GM18867 (cell line): ENCODE results near the gene WDR76.

ENCODE experiments used
- ATAC-seq: cut with Tn5 transposase; IDR thresholded peaks from one replicate; pipeline ENCODE4 v1.9.1; 2021; ENCODE audit warnings: mild to moderate bottlenecking, moderate library complexity; ENCODE audit not compliant: unreplicated experiment

WDR76 gene

DNA sequence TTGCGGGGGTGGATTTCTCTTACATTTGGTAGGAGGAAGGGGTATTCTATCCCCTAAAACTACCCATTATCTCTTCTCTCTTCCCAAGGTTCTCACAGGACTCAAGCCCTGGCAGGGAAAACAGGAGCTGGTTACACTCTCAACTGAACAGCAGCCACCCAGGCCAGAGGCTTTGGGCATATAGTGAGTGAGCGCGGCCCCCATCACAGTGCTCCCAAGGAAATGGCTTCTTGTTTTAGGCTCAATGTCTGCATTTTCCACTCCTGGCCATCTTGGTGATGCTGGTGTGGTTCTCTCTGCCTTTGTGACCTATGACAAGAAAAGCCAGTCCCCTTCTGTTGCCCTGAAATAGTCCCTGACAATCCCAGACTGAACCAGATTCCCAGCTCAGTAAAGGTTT lies 50.1 kb downstream of the WDR76 start:
- ATAC-seq, result no peak

DNA sequence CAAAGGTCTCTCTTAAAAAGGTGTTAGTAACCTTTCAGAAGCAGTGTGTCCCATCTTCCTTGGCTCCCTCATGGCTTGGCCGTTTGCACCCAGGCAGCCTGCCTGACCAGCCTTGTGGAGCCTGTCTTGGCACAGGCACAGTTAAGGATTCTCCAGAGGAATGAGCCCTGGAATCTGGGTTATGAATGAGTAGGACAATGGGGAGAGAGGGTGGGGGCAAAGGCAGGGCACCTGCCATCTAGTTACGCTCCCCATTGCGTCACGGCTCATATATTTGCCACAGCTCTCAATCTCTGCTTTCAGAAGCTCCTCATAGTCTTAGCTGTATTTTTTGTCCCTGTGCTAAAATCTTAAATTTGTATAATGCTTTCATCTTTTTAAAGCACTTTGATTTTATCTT lies 50.6 kb downstream of the WDR76 start:
- ATAC-seq, result no peak

DNA sequence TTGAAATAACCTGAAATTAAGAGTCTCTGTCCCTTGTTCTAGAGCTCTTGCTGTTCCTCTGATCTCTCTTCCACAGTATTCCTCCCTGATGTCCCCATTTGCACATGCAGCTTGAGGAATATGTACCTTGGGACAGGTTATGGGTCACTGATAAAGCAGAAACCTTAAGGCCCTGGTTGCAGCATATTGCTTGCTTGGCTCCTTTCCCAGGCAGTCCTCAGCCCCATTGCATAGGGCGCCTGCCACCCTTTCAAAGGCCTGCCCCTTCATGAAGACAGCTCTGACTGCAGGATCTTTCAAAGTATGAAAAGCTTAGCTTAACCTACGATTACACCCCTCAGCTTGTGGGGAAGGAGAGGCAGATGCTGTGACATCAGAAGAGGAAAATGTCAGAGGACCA lies 51.6 kb downstream of the WDR76 start:
- no peak for ATAC-seq

DNA sequence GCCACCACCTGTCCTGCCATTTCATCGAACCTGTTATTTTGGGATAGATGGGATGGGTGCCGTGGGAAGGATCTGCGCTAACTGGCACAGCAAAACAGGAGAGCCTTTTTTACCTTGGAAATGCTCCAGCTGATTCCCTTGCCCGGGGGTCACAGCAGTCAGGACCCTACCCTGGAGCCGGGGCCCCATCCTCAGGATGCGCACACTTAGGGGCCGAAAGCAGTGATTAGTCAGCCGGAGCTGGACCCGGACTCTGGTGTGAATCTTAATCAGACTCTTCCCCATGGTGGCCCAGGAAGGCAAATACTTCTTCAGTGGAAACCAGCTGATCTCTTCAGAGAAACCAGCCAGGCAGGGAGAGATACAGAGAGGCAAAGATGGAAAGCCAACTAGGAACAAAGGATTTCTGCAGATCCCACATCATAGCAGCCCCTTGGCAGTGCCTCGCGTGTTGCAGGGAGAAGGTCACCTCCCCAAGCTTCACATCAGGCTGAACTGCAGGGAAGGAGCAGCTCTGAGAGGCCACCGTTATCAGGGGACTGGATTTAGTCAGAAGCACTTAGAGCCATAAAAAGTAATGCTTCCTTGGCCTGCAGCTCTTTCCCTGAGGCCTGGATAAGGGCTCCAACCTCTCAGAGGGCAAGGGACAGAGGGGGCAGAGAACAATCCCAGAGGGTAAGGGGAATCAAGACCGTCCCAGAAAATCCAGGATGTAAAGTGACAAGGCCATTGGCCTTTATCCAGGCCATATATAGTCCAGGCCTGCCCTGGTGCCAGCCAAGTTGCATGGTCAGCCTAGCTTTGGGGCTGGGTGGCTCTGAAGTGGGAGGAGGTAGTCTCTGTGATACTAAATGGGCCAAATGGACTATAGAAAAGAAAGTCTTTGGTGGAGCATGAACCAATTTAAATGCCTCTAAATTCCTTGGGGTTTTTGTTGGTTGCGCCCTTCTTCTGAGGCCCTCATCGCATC lies 52.9 kb downstream of the WDR76 start:
- no peak for ATAC-seq

DNA sequence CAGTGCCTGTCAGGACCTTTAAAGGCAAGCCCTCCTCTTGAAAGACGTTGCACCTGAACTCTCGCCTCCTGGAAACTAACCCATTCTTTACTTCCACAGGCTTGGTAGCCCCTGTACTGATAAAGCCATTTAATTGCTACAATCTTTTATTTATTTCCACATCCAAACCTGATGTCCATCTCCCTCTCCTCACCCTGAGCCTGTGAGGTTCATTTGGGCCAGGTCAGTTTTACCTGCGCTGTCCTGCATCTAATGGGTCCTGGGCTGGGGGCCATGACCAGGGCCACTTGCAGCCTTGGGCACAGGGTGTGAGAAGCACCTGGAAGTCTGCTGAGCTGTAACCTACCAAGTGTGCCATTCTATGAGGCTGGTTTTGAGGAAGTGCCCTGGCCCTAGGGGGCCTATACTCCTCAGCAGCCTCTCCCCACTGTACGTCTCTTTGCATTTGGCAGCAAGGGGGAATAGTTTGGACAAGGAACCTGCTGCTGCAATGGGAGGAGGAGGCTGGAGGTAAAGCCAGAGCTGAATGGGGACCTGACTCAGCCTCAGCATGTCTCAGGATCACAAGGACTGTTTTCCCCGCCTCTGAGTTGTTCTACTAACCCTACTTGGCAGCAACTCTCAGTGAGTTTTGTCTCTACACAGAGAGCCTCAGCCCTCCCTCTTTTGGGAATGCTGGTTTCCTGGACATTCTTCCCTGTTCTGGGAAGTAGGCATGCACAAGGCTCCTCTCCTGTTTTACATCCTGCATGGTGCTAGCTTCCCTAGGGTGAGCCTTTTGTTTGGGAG lies 53.8 kb downstream of the WDR76 start:
- no peak for ATAC-seq

DNA sequence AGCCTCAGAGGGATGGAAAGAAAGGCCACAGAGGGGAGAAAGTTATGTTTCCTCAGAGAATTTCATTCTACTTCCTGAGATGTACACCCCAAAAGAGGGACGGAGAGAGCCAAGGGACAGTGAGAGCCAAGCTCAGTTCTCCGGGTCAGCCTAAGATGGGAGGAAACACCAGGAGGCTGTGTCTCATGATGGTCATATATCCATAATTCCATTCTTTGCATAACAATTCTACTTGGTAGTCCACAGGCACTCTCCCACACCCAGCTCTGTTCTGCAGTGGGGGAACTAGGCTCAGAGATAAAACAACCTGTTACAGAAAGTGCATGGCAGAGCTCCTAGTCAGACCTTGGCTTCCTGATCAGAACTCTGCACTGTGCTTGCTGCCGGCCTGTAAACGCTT lies 54.4 kb downstream of the WDR76 start:
- no peak for ATAC-seq

DNA sequence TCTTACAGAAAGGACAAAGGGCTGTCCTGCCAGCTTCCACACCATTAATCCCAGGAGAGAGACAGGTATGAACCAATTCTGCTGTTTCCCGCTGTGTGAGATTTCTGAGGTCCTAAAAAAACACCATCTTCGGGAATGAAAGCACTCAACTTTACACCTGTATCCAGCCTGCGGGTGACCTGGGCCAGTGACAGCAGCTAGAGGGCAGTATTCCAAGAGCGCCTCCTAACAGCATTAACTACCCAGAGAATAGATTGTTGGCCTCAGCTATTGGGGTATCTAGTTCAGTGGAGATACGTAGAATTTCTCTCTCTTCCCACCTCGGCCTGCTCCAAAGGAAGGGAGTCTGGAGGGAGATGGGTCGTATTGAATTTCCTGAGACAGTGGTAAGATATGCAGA lies 55.1 kb downstream of the WDR76 start:
- ATAC-seq, result no peak

DNA sequence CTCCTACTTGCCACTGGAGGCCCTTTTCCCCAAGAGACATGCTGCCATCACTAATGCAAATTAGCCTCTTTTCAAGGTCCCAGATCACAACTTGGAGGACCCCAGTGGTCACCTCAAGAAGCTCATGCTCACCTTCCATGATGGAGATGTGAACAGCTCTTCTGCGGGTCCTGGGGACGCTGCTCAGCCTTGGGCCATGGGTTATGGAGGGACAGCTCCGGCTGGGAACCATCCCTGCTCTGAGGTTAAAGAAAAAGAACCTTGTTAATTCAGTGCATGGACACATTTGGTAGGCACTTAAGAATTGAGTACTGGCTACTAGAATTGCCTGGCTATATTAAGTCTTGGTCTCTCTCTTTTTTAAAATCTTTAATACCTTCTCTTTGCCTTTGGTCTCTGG lies 56.8 kb downstream of the WDR76 start:
- ATAC-seq, result no peak

DNA sequence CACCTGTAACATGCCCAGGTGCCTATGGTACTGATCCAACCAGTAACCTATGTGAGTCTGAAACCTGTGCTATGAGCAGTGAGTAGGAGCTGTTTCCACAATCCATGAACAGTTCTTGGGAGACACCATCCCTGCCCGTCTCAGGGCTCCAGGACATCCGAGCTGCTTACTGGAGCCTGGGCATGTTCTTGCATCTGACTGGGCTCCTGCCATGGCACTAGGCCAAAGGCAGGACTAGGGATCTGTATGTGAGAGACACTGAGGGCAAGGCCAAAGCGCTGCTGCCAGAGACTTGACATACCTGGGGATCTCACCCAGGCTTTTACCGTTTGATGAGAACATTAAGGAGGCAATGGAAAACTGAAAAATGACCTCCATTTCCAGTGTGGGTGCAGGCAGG lies 59.8 kb downstream of the WDR76 start:
- no peak for ATAC-seq

DNA sequence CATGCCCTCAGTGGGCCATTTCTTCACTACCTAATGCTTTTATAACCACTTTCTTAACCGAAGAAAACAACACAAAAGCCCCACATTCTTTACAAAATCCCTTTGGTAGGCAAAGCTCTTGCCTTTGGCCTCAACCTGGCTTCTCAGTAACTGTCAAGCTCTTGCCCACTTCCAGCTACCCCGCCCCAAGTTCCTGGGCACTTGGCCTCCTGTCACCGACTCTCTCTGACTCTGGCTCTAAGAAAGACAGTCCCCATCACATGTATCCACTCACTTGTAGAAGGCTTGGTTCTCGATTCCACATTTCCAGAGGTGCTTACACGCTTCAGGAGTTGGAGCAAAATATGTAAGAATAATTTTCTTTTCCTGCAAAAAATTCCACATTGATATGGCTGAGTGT lies 61.1 kb downstream of the WDR76 start:
- ATAC-seq, result no peak

DNA sequence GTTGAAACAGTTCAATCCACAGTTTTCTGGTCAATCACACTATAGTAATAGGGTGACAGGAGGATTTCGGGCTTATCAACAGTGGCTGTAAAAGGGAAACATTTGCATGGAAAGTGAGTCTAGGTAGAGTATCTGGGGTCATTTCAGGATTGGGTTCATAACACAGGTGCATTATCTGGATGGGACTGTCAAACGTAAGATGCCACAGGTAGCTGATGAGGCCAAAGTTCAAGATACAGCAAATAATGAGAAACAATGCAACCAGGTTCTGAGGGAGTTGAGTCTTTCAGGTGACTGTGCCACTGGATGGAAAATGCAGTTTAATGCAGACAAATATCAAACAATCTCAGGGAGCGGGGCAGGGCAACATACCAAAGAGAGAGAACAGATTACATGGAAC lies 62.2 kb downstream of the WDR76 start:
- ATAC-seq, result no peak

DNA sequence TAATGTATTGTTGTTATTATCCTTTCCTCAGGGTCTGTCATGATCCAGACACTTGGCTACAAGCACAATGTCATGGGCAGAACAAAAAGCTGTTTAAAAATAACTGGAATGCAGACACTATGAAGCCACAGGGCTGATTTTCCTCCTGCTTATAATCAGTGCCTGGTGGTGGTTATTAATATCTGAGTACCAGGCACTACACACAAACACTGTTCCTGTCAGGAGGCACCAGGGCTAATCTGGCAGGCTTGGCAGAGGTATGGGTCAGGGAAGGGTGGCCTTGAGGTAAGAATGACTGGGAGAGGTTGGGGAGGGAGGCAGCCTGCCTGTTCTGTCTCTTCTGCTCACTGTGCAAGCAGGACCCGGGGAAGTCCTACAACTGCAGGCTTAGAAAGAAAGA lies 67.2 kb downstream of the WDR76 start:
- ATAC-seq, result no peak

DNA sequence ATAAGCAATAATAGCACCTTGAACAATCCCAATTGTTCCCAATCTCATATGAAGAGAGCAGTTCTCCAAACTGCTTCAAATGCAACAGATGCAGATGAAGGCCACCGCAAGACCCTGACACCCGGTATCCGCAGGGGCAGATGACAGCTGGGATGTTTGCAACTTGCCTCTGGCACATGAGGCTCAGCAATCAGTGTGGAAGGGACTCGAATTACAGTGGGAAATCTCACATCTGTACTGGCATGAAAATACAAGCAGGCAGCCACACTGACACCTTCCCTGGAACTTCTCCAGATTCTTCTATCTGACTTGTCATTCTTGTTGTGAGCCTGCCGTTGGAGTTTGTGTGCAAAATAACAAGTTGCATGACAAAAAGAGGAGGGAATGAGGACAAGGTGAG lies 68.8 kb downstream of the WDR76 start:
- ATAC-seq, result no peak

DNA sequence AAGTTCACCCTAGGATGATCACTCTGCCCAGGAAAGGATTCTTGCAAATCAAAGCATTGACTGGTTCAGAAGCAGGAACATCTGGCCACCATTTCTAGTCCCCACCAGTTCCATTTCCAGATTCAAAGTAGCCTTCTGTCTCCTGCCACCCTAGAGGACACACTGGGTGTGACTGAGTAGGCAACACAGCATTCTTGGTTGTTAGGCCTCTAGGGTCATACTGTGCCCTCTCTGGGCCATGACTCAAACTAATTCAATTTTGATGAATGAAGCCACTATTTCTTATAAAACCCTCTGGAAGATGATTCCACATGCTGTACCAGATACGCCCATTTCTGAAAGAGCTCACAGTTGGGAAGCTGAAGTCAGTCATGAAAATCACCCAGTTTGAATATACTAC lies 69.7 kb downstream of the WDR76 start:
- no peak for ATAC-seq

DNA sequence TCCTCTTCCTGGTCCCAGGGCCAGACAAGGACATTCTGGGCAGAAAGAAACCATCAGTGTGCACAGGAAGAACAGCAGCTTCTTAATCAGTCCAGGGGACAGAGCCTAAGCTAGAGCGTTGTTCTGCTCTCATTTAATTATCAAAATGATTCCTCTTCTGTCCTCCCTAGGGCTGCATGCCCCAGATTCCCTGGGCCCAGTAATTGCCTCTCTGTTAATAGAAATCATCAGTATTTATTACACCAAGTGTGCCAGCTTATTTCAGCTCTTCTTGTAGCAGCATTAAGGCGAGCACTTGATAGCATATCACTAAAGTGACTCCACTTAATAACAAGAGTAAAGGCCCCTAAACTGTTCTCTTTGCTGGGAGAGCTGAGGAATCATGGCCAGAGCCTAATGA lies 72.1 kb downstream of the WDR76 start:
- ATAC-seq, result no peak

DNA sequence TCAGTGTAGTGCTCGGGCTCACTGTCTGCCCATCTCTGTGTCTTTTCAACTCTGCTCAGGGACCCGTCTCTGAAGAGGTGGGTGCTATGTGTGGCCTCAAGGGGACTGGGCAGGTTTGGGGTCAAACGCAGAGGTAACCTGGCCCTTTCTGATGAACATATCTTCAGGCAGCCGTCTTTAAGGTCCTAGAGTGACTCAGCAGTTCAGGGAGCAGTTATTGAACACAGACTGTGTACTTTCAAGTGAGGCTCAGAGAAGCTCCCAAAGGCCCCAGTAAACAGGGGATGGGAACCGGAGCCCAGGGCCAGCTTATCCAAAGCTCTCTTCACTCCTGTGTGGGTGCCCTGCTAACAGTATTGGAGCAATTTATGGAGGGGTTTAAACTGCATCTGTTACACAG lies 73.1 kb downstream of the WDR76 start:
- no peak for ATAC-seq

DNA sequence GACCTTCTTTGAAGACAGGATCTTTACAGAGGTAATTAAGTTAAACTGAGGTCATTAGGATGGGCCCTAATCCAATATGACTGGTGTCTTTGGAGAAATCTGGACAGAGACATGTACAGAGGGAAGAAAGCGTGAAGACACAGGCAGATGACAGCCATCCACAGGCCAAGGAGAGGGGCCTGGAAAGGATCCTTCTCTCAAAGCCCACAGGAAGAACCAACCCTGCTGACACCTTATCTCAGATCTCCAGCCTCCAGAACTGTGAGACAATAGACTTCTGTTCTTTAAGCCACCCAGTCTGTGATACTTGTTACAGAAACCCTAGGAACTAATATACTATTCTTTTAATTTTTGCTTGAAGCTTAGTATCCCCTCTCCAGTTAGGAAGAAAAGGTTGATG lies 74.2 kb downstream of the WDR76 start:
- no peak for ATAC-seq

DNA sequence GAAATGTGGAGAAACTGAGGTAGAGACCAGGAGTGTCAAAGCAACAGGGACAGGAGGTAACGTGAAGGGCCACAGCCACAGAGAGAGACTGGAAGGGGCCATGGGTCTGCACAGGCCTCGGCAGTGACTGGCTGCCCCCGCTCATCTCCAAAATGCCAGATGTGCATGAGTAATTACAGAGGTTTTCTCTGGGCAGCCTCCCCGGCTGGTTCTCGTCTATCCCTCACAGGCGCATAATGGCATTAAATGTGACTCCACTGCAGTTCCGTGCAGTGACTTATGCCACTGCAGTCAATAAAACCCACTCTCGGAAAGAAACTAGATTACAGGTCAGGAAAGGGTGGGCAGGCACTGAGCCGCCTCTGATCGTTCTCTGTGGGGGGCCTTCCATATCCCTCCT lies 74.7 kb downstream of the WDR76 start:
- no peak for ATAC-seq

DNA sequence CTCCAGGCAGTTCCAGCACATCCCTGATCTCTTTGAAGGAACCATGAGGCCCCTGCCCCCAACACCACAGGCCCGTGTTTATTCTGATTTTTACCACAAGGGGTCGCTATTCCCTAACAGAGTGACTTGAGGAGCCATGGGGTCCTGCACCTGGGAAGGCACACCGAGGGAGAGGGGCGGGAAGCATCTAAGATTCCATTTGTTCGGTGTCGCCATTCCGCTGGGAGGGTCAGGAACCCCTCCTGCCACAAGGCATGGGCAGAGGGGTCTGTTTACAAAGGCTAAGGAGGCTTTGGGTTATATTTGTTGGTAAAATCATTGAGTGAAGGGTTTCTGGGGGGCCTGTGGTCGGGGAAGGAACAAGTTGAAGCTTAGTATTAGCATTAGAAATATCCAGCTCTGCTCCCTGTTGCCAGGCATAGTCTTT lies 77.1 kb downstream of the WDR76 start:
- ATAC-seq, result peak; percentile 43

DNA sequence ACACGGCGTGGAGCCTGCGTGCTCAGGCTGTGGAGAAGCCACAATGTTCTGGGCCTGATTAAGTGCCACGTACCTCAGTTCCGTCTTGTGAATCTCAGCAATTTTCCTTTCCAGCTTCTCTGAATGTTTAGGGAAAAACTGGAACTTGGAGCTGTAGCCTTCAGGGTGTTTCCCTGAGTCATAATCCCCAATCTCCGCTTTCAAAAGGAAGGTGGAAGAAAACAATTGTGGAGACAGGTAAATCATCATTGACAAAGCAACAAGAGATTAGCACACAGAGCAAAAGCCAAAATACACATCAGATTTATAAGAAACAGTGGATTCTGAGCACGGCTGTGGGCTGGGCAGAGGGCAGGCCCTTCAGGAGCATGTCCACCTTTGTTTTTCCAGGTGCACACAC lies 79.0 kb downstream of the WDR76 start:
- no peak for ATAC-seq

DNA sequence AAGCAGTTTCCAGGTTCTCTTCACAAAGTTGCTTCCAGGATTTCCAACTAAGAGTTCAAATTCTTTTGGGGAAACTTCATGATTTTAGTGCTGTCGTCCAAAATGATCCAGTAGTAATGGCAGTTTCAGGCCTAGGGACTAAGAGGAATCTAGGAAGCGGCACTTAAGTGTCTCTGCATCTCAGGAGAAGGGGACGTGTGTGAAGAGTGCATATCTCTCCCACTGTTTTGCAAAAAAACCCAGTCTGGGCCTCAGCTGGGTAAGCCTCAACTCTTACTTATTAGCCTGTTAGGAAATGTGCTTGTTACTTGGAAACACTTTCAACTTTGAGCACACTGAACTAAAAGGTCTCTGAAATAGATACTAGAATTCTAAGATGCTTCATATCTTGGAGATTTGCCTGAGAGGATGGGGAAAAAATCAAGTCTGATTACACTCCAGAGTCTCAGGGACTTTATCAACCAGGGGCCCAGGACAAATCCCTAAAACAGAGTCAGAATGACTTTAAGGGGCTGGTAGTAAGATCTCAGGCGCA lies 81.8 kb downstream of the WDR76 start:
- no peak for ATAC-seq

DNA sequence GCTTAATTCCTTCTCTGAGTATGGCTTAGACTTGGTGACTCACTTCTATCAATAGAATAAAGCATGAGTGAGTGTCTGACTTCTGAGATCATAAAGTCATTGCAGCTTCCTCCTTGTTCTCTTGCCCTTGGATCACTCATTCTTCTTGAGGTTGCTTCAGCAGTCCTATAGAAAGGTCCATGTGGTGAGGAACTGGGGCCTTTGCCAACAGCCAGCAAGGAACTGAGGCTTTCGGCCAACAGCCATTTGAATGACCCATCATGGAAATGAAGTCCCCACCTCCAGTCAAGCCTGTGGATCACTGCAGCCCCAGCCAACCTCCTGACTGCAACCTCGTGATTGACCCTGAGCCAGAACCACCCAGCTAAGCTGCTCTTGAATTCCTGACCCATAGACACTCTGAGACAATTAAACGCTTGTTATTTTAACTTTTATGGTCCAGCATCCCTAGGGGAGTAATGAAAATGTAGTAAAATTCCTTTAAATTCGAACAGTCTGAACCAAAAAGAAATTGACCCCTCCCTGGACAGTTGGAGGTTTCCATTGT lies 84.5 kb downstream of the WDR76 start:
- no peak for ATAC-seq
